Astrocyte (in vitro differentiated cells and primary cell): Measurements from ENCODE around the gene CDK5RAP2. TPM values are rescaled to one million over a fixed set of nuclear protein-coding genes. Genes with fewer than 3 reads are reported as not detected.

Source experiments
- DNase-seq: peaks from one replicate; pipeline ENCODE4 v3.0.0-alpha.2; 2010; ENCODE audit warnings: low read depth
- FAIRE-seq: peaks from 2 replicates; lab custom pipeline; 2011; peaks lifted over from hg19 to GRCh38; lab: Jason Lieb, UNC
- H2AFZ ChIP-seq: 2 replicates; pipeline ENCODE4 v1.6.0; 2012; ENCODE audit warnings: low read depth, low read length, inconsistent platforms
- H3K27ac ChIP-seq: 2 replicates; pipeline ENCODE4 v1.5.1; 2011; ENCODE audit warnings: low read depth, low read length, inconsistent platforms
- H3K27me3 ChIP-seq: 2 replicates; pipeline ENCODE4 v1.6.0; 2011; ENCODE audit warnings: low read length, inconsistent platforms; ENCODE audit not compliant: insufficient read depth
- H3K36me3 ChIP-seq: 2 replicates; pipeline ENCODE4 v1.5.1; 2011; ENCODE audit warnings: low read length, inconsistent platforms; ENCODE audit not compliant: insufficient read depth
- H3K4me1 ChIP-seq: 2 replicates; pipeline ENCODE4 v1.5.1; 2011; ENCODE audit warnings: low read length, inconsistent platforms; ENCODE audit not compliant: insufficient read depth
- H3K4me2 ChIP-seq: 2 replicates; pipeline ENCODE4 v1.6.0; 2012; ENCODE audit warnings: low read length, inconsistent platforms
- H3K4me3 ChIP-seq: 2 replicates; pipeline ENCODE4 v1.5.1; 2011; ENCODE audit warnings: low read depth, mild to moderate bottlenecking, low read length, inconsistent platforms; ENCODE audit not compliant: insufficient read depth
- H3K79me2 ChIP-seq: 2 replicates; pipeline ENCODE4 v1.6.0; 2012; ENCODE audit warnings: mild to moderate bottlenecking, low read length, inconsistent platforms; ENCODE audit not compliant: insufficient read depth
- H3K9ac ChIP-seq: 2 replicates; pipeline ENCODE4 v1.6.0; 2012; ENCODE audit warnings: mild to moderate bottlenecking, low read length, inconsistent platforms
- H3K9me3 ChIP-seq: 2 replicates; pipeline ENCODE4 v1.5.1; 2012; ENCODE audit warnings: low read depth, mild to moderate bottlenecking, low read length, inconsistent platforms; ENCODE audit not compliant: insufficient read depth
- H4K20me1 ChIP-seq: 2 replicates; pipeline ENCODE4 v1.6.0; 2012; ENCODE audit warnings: low read length, inconsistent platforms; ENCODE audit not compliant: insufficient read depth
- H3K27ac Mint-ChIP-seq: one replicate; pipeline ENCODE4 v1.8.0; 2021; ENCODE audit warnings: mild to moderate bottlenecking, mixed read lengths; ENCODE audit not compliant: unreplicated experiment
- H3K27me3 Mint-ChIP-seq: one replicate; pipeline ENCODE4 v1.8.0; 2021; ENCODE audit warnings: low read depth, mixed read lengths; ENCODE audit not compliant: unreplicated experiment
- H3K36me3 Mint-ChIP-seq: one replicate; pipeline ENCODE4 v1.8.0; 2021; ENCODE audit warnings: low read depth, mixed read lengths; ENCODE audit not compliant: unreplicated experiment
- H3K4me1 Mint-ChIP-seq: one replicate; pipeline ENCODE4 v1.8.0; 2021; ENCODE audit warnings: low read depth, mixed read lengths; ENCODE audit not compliant: unreplicated experiment
- H3K4me3 Mint-ChIP-seq: one replicate; pipeline ENCODE4 v1.8.0; 2021; ENCODE audit warnings: mild to moderate bottlenecking, moderate library complexity, mixed read lengths; ENCODE audit not compliant: unreplicated experiment
- H3K9me3 Mint-ChIP-seq: one replicate; pipeline ENCODE4 v1.8.0; 2021; ENCODE audit warnings: mild to moderate bottlenecking, mixed read lengths; ENCODE audit not compliant: unreplicated experiment
- CTCF ChIP-seq: IDR thresholded peaks from 2 replicates; pipeline ENCODE4 v1.5.1; 2011; ENCODE audit warnings: low read depth, mild to moderate bottlenecking, inconsistent platforms, low read length, moderate library complexity; ENCODE audit not compliant: insufficient read depth
- EZH2 ChIP-seq: IDR thresholded peaks from 2 replicates; pipeline ENCODE4 v1.6.1; 2012; ENCODE audit warnings: mild to moderate bottlenecking, low read length, inconsistent platforms; ENCODE audit not compliant: insufficient read depth
- total RNA-seq: library from RNA; stranded (reverse); gene quantifications from 2 replicates; pipeline ENCODE4 v1.2.1, GENCODE V29; 2021

Gene CDK5RAP2
- total RNA-seq, 1 donor from 2014 or later: 36.3 TPM

- DNase-seq: no peak
- Mint-ChIP-seq H3K27me3 (no peaks in the 10 kb centered on the region), H3K9me3 (no peaks in the 10 kb centered on the region), H3K4me1 (peaks cover 7% of the 10 kb centered on the region), H3K27ac (no peak overlapping the region), H3K36me3 (peaks cover 2% of the 10 kb centered on the region), H3K4me3 (no peak overlapping the region)
- no peak for FAIRE-seq
- Histone ChIP-seq H4K20me1 (no peaks in the 10 kb centered on the region), H3K27ac (no peak overlapping the region), H3K79me2 (no peaks in the 10 kb centered on the region), H3K9ac (no peak overlapping the region), H3K4me2 (no peak overlapping the region), H3K4me3 (no peak overlapping the region), H3K4me1 (no peaks in the 10 kb centered on the region), H2AFZ (no peak overlapping the region), H3K27me3 (no peaks in the 10 kb centered on the region), H3K36me3 (peaks cover 28% of the 10 kb centered on the region), H3K9me3 (no peaks in the 10 kb centered on the region)
- TF ChIP-seq EZH2 (no peak), CTCF (no peak)
Measured at GRCh38 chr9:120544441-120544840, 35.5 kb downstream of the CDK5RAP2 start.

GRCh38 chr9:120542701-120543490 lies 37.1 kb downstream of the CDK5RAP2 start:
- Histone ChIP-seq H2AFZ (no peak overlapping the region), H3K9me3 (no peaks in the 10 kb centered on the region), H3K27ac (no peak overlapping the region), H3K4me3 (no peak overlapping the region), H3K79me2 (no peaks in the 10 kb centered on the region), H3K9ac (no peak overlapping the region), H3K27me3 (no peaks in the 10 kb centered on the region), H3K36me3 (peaks cover 24% of the 10 kb centered on the region), H3K4me2 (no peak overlapping the region), H3K4me1 (no peaks in the 10 kb centered on the region), H4K20me1 (no peaks in the 10 kb centered on the region)
- peaks cover 2% of the 10 kb centered on the region for H3K36me3 Mint-ChIP-seq
- TF ChIP-seq EZH2: no peak
- TF ChIP-seq CTCF: no peak
- no peaks in the 10 kb centered on the region for H3K9me3 Mint-ChIP-seq
- no peak overlapping the region for H3K4me3 Mint-ChIP-seq
- H3K27me3 Mint-ChIP-seq: no peaks in the 10 kb centered on the region
- no peak overlapping the region for H3K27ac Mint-ChIP-seq
- FAIRE-seq: no peak
- DNase-seq: no peak
- H3K4me1 Mint-ChIP-seq: peaks cover 13% of the 10 kb centered on the region

- Mint-ChIP-seq H3K9me3 (no peaks in the 10 kb centered on the region), H3K27me3 (no peaks in the 10 kb centered on the region), H3K27ac (no peak overlapping the region), H3K36me3 (peaks cover 2% of the 10 kb centered on the region), H3K4me1 (peaks cover 15% of the 10 kb centered on the region), H3K4me3 (no peak overlapping the region)
- Histone ChIP-seq H3K79me2 (no peaks in the 10 kb centered on the region), H4K20me1 (no peaks in the 10 kb centered on the region), H3K4me2 (no peak overlapping the region), H3K9me3 (no peaks in the 10 kb centered on the region), H3K4me1 (no peaks in the 10 kb centered on the region), H3K9ac (no peak overlapping the region), H2AFZ (no peak overlapping the region), H3K4me3 (no peak overlapping the region), H3K27ac (no peak overlapping the region), H3K36me3 (peaks cover 27% of the 10 kb centered on the region), H3K27me3 (no peaks in the 10 kb centered on the region)
- FAIRE-seq: no peak
- no peak for DNase-seq
- no peak for TF ChIP-seq CTCF
- no peak for TF ChIP-seq EZH2
Measured at GRCh38 chr9:120541921-120542320, 38.0 kb downstream of the CDK5RAP2 start.
